ENCODE data around the gene CTIF.

CTIF gene

GRCh38 chr18:48575658-48576456 lies 37.0 kb downstream of the CTIF start:
- no peak for DNase-seq
- no peak for ATAC-seq

DNA sequence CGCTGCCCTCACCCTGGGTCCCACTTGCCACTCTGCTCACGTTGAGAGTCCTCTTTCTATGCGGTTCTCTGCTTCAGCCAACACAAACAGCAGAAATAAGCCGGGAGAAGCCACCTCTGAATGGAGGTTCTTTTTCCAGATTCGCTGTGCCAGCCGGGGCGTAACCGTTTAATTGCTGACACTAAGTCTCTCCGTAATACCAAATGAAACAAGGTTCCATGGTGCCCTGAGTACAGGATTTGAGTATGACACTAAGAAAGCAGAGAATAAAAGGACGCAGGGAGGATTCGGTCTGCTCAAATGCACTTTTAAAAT lies 37.6 kb downstream of the CTIF start:
- ATAC-seq (no peak), DNase-seq (no peak)

DNA sequence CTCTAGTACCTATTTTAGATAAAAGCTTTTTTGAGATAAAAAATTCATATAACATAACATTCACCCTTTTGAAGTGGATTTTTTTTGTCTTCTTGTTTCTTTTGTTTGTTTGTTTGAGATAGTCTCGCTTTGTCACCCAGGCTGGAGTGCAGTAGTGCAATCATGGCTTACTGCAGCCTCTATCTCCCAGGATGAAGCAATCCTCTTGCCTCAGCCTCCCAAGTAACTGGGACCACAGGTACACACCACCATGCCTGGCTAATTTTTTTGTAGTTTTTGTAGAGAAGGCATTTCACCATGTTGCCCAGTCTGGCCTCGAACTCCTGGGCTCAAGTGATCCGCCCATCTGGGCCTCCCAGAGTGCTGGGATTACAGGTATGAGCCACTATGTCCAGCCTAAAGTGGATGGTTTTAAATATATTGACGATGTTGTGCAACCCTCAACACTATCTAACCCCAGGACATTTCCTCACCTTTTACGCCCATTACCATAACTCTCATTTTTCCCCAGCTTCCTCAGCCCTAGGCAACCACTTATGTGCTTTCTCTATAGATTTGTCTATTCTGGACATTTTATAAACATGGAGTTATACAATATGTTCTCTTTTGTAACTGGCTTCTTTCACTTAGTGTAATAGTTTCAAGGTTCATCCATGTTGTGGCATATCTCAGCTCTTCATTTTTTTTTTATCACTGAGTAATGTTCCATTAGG lies 38.8 kb downstream of the CTIF start:
- ATAC-seq (no peak), DNase-seq (no peak)

- no peak for ATAC-seq
Observed at GRCh38 chr18:48578289-48578688, 39.5 kb downstream of the CTIF start.

GRCh38 chr18:48580066-48580465 lies 41.2 kb downstream of the CTIF start:
- no peak for DNase-seq
- ATAC-seq, result no peak

More at GRCh38 chr18:48578289-48578688, 39.5 kb downstream of the CTIF start:
- no peak for DNase-seq

GRCh38 chr18:48580782-48581181 lies 42.0 kb downstream of the CTIF start:
- DNase-seq (no peak), ATAC-seq (no peak)

DNA sequence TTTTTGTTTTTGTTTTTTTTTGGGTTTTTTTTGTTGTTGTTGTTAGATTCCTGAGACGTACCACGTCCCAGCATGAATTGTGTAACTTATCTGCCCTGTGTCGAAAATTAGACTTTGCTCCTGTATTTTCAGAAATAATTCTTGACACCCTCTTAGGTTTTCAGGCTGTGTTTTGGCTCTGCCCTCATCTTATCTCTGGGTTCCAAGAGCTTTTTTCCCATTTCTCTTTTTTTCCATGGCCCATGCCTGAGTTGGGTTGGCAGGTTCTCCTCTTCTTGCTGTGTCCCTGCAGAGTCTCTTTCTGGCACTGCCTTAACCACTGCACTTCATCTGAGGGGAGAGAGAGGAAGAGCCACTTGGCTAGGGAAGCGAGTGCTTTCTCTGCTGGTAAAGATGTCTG lies 42.4 kb downstream of the CTIF start:
- ATAC-seq, result no peak
- DNase-seq, result no peak

DNA sequence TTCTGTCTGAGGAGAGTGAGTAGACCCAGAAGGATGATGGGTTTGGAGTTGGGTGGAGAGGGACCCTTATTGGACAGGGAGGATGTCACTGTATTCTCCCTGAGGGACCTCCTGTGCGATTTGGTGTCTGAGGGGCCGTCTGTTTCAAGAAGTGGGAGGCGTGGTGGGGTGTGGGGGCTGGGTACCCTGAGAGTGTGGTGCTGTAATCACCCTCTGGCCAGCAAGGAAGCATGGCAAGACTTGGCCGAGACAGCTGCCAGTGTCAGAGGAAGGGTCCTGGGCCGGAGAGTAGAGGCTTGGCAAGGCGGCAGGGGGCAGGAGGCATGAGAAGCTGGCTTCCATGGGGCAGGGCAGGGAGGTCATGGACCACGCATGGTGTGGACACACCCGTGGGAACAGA lies 43.1 kb downstream of the CTIF start:
- DNase-seq, result no peak

DNA sequence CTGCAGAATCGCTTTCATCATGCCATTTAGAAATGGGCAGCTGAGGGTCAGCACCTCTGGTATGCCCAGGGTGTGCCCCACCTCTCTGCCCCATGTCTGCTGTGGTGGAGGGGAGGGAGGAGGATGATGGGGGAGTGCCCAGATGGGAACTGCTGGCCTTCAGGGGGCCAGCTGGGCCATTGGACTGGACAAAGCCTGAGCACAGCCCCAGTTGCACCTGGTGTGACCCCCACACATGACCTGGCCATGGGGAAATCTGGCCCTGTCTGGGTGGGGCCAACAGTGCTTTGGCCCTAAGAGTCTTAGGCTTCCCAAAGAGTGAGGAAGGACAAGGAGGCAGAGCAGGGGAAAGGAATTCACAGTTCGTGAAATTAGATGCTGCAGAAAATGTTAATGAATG lies 44.1 kb downstream of the CTIF start:
- DNase-seq (no peak), ATAC-seq (no peak)

More for the DNA sequence above, 43.1 kb downstream of the CTIF start:
- ATAC-seq, result no peak

- no peak for ATAC-seq
- no peak for DNase-seq
Observed at GRCh38 chr18:48583573-48583972, 44.7 kb downstream of the CTIF start.

DNA sequence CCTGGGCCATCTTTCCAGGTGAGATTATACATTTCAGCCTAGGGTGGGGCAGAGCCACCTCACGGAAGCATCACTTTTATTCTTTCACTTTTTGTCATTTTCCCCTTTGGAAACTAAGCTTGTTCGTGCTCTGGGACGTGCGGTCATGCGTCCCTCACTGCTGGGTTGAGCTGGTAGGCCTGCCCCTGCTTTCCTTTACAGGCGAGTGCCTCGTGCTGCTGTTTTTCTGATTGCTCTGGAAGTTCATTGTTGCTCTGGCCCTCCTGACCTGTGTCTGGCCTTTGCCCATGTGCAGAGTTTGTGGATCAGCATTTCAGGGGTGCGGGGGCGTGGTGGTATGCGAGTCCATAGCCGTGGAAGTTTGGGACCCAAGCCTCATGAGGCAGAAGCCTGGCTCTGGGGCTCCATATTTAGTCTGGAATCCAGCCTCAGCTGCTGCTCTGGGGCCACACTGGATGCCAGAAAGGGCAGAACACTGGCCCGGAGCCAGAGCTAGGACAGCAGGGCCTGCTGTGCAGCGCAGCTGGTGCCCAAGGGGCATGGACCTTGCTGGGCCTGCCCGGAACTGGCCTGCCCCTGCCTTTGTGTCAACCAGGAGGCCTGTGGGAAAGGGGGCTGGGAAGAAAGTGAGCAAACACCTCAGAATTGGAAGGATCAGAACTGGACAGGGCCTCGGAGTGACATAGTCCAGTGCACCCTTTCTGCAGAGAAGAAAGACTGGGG lies 51.1 kb downstream of the CTIF start:
- no peak for ATAC-seq
- DNase-seq, result no peak

DNA sequence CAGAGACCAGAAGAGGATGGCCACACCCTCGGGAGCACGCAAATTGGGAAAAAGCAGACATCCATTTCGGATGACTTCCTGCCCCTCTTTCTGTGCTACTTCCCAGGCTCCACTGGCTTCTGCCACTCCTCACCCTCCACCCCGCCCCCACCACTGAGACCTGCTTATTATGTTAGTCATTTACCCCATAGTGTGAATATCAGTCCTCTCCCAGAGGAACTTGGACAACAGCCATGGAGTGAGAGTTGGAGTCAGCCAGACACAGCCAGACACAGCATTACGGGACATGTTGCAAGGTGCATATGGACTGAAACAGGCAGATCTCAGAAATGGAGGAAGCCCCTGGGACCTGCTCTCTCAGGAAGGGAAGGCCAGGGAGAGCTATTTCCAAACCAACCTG lies 51.8 kb downstream of the CTIF start:
- ATAC-seq (no peak), DNase-seq (no peak)

DNA sequence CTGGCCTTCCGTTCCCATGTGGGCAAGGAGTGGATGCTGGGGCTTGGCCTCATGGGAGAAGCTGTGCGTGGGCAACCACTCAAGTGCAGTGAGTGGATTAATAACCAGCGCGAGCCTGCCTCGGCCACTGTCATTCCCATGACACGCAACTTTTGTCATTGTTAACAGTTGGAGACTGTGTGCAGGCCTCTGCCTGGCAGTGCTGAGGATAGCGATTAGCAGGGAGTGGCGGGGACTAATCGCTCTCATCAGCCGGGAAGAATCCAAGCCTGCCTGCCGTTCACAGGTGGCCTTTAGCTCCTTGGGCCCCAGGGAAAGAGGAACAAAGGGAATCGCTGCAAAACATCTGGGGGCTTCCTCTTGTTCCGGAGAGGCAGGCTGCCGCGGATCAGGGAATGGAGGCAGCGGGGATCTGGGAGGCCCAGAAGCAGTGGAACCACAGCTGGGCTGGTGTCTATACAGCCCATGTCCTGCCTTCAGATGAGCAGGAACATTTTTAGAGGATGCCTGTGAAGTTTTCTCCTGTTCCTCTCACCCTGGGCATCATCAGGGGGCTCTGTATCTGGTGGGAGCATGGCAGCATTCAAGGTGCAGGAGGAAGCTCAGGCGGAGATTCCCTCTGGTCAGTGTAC lies 53.8 kb downstream of the CTIF start:
- ATAC-seq, result no peak

DNA sequence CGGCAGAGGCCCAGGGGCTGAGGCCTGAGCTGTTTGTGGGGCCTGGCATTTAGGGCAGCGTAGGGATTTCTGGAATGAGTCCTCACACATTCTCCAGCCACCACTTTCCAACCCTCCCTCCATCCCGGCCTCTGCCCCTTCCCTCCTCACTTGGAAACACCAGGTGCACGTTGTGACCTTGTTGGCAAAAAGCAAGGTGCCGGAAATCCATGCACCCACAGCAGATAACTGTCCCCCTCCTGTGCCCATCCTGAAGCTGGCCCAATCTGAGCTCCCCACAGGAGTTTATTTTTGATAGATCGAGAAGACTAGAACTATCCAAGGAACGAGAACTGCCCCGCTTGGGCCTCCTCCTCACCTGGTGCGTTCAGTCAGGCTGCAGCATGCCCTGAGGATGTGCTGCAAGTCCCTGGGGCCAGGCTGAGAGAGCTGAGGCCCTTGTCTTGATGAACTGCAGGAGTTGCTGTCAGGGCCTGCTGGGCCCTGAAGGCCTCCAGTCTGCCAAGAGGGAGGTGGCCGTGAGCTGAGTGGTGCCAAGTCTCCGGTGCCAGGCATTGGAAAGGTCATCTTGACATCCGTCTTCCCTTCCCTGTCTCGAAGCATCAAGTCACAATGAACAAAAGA lies 55.8 kb downstream of the CTIF start:
- ATAC-seq (no peak), DNase-seq (no peak)

More for the DNA sequence above, 53.8 kb downstream of the CTIF start:
- no peak for DNase-seq

DNA sequence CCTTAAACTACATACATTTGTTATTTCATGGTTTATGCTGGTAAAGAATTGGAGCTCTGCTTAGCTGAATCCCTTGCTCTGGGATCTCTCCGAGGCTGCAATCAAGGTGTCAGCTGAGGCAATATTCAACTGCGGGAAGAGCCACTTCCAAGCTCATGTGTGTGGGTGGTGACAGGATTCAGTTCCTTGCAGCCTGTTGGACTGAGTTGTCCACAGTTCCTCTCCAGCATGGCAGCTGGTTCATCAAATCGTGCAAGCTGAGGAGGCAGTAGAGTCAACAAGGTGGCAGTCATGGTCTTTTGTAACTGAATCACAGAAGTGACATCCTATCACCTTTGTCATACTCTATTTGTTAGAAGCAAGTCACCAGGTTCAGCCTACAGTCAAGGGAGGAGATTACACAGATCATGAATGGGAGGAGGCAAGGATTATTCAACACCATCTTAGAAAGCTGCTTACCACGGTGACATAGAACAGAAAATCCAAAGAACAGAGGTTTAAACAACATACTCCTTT lies 56.9 kb downstream of the CTIF start:
- ATAC-seq (no peak), DNase-seq (no peak)

DNA sequence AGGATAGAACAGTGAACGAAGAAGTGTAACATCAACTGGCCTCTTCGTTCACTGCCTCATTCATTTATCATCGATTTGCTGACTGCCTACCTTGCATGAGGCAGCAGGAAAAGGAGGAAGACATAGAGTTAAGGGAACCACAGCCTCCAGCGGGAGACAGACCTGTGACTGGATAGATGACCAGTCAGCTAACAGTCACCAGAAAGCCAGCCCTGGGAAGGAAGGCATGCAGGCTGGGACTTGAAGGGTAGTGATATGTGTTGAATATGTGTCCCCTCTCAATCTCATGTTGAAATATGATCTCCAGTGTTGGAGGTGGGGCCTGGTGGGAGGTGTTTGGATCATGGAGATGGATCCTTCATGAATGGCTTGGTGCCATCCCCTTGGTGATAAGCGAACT lies 58.3 kb downstream of the CTIF start:
- DNase-seq, result no peak
- no peak for ATAC-seq

DNA sequence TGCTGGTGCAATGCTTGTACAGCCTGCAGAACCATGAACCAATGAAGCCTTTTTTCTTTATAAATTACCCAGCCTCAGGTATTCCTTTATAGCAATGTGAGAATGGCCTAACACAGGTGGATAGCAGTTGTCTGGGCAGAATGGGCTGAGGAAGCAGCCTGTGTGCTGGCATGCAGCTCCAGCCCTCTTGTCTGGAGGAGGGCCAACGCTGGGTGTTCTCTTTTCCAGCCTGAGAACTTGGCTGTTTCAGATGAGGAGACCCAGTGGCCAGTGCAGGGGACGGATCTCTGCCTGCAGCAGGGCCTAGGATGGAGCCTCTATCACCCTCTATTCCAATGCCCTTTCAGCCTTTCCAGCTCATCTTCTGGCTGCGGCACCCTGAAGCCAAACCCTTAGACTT lies 58.8 kb downstream of the CTIF start:
- DNase-seq, result no peak
- no peak for ATAC-seq

DNA sequence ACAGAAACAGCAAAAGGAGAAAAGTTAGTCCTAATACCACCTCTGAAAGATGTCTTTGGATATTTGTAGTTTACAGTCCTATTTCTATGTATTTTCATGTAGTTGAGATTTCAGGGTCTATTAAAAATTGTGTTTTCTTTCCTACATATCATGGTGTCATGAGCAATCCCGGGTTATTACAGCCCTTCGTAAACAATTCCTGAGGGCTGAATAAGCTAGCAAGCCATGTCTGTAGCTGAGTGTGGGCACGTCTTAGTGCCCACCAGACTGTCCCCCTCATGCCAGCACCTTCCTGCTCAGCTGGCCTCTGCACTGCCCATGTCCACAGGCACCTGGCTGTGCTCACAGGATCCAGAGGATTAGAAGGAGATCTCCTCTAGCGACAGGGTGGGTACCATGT lies 60.6 kb downstream of the CTIF start:
- DNase-seq, result no peak
- ATAC-seq, result no peak

DNA sequence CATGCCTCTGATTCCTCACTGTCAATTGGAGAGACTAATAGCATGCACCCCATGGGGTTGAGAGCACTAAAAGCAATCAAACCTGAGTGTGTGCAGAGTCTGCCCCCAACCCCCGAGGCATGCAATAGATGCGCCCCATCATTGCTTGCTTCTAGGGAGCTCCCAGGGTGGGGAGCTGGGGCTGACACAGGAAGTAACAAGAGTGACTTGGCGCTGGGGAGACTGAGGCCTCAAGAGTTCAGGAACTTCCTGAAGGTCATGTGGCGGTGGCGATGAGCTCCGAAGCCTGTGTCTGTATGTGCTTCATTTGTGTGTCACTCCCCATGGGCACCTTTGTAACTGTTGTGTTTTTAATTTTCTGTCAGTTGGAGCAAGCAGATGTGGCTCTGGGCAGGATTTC lies 61.2 kb downstream of the CTIF start:
- no peak for ATAC-seq
- no peak for DNase-seq

DNA sequence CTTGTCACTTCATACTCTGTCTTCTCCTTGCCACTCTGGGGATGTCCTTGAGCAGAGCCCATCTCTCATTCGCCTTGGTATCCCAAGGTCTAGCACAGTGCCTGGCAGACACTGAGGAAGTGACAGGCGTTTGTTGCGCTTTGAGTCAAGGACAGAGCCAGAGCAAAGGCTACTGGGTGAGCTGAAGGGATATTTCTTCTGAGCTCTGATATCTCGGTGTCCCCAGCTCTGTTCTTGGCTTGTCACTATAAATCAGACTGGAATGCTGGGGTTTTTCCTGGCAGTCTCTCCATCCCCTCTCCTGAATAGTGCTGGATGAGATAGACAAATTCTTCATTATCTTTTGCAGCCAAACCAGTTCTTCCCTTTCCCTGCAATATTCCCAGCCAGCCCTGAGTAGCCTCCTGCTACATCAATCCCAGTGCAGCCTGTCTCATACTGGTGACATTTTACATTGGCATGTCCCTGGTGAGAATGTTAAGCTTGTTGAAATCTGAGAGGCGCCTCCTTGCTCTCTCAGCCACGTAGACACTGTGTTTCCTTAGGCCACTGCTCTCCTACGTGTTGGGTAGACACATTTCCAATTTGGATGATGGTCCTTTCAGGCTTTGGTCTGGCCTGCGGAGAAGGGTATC lies 61.7 kb downstream of the CTIF start:
- DNase-seq, result no peak
- ATAC-seq, result no peak

DNA sequence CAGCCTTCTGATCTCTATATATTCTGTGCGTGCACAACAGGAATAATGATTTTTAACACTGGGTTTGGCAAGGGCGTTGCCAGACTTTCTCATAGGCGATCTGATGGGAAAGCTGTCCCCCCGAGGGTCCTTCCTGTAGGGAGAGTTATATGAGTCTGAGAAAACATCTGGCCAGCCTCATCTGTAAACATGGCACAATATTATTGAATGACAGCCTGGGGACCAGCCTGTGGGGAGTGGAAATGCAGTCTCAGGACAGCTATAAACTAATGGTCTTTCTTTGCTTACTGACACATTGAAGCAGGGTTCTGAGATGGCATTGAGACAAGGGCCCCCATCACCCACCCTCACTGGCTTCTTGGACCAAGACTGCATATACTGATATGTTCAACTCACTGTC lies 62.5 kb downstream of the CTIF start:
- no peak for ATAC-seq
- no peak for DNase-seq

Data from stimulated activated naive CD8-positive, alpha-beta T cell treated with anti-CD3 and anti-CD28 coated beads, Interleukin-15, Interleukin-2, amounts not matched to agents 100 U/mL and 50 U/mL, for 24 hours (primary cell).